GM12874 (cell line): ENCODE measurements around the gene SBSN.

Experiments used
- TF ChIP-seq, protein P1 (sequence below): IDR thresholded peaks from 2 replicates; pipeline ENCODE4 v1.5.1; 2011; ENCODE audit warnings: low read depth, mild to moderate bottlenecking, control low read depth, low read length, moderate library complexity; ENCODE audit not compliant: insufficient read depth

Gene SBSN

DNA sequence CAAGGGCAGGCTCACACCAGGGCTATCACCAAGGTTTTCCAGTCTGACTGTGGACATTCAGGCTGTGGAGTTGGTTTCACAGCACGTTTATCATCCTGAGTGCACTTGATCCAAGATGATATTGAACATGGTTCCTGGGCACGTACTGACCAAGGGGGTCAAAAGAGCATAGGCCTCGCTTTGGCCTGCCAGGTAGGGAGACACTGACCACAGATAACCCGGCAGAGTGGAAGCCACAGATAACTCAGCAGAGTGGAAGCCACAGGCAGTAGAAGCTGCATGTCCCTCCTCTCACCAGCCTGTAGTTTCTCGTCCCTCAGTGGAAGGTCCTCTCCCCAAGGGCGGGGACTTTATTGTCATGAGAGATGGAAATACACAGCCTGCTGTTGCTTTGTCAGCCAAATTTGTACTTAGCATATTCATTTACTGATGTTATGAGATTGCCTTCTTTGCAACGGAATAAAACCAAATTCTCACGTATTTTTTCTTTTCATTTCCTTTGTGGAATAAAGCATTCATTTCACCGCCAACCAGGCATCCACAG, 29.1 kb downstream of the SBSN start:
- TF ChIP-seq, protein P1, sequence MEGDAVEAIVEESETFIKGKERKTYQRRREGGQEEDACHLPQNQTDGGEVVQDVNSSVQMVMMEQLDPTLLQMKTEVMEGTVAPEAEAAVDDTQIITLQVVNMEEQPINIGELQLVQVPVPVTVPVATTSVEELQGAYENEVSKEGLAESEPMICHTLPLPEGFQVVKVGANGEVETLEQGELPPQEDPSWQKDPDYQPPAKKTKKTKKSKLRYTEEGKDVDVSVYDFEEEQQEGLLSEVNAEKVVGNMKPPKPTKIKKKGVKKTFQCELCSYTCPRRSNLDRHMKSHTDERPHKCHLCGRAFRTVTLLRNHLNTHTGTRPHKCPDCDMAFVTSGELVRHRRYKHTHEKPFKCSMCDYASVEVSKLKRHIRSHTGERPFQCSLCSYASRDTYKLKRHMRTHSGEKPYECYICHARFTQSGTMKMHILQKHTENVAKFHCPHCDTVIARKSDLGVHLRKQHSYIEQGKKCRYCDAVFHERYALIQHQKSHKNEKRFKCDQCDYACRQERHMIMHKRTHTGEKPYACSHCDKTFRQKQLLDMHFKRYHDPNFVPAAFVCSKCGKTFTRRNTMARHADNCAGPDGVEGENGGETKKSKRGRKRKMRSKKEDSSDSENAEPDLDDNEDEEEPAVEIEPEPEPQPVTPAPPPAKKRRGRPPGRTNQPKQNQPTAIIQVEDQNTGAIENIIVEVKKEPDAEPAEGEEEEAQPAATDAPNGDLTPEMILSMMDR: no peak

DNA sequence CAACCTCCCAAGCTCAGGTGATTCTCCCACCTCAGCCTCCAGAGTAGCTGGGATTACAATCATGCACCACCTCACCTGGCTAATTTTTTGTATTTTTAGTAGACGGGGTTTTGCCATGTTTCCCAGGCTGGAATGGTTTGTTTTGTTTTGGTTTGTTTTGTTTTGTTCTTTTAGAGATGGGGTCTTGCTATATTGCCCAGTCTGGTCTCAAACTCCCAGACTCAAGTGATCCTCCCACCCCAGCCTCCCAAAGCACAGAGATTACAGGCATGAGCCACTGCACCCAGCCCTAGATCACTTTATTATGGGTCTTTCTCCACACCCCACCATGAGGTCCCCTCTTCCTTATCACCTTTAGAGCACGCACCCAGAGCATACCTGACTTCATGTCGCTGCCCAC, 29.9 kb downstream of the SBSN start:
- TF ChIP-seq, protein P1: no peak

DNA sequence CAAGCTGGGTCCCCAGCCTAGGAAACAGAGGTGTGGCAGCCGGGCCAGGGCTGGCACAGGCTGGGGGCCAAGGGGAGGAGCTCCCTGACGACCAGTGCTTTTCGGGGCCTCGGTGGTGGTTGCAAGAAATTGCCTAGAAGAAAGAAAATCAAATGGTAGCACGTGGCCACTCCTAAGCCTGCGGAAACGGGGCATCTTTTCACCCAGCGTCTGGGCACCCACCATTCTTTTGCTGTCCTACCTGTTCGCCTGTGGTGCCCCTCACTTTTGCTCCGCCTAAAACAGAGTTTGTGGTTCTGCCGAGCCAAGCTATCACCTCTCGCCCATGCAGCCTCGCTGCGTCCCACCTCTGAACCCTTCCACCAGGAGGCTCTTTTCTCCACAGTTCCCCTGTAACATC, 30.7 kb downstream of the SBSN start:
- TF ChIP-seq, protein P1: no peak

DNA sequence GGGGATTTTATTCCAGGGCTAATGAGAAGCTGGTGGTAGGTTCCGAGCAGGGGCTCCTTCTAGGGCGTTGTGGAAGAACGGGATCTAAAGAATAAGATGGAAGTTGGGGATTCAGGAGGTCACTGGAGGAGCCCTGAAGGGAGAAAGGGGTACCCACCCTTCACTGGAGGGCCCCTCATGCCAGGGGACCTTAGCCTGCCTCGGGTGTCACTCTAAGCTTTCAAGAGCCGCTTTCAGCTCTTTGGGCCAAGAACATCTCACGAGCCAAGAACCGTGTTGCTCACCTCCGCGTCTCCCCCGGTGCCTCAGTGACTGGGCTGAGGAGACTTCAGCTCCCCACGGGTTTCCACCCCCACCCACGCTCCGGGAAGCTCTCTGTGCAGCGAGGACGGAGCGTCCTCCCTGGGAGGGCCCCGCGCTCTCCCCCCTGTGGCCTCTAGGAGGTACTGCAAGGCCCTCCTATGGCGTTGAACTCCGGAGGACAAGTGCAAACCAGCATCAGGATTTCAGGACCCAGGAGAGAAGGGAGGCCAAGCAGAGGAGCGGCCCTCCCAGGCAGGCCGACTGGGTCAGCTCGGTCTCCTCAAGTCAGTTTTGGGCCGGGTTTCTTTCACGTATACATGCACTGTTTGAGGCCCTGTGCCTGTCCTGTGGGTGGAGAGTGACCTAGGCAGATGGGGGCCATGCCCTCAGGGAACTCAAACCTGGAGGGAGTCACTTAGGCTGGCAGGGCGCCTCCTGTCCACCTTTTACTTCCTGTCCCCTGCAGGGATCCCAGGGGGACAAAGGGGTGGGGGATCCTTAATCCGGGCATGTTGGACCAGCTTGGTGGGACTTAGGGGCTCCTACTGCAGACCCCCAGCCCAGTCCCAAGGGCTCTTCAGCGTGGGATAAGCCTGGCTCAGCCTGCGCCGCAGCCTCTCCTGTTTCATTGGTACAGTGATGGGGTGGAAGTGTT, 32.7 kb downstream of the SBSN start:
- TF ChIP-seq, protein P1: peak; percentile 99

DNA sequence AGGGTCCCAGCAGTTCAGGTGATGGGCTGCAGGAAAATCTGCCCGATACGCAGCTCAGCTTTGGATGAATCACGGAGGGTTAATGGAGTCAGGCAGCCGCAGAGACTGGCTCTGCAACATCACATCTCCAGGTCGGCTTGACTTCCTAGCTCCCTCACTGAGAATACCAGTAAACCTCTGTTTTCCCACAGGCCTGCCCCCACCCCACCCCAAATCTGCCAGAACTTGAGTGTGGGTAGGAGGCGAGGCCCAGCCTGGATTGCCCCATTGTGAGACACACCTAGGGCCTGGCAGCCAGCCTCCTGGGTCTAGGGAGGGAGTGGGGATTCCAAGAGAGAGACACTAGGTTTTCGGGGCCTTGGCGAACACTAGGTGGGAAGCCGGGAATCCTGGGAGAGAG, 34.1 kb downstream of the SBSN start:
- TF ChIP-seq, protein P1: no peak

DNA sequence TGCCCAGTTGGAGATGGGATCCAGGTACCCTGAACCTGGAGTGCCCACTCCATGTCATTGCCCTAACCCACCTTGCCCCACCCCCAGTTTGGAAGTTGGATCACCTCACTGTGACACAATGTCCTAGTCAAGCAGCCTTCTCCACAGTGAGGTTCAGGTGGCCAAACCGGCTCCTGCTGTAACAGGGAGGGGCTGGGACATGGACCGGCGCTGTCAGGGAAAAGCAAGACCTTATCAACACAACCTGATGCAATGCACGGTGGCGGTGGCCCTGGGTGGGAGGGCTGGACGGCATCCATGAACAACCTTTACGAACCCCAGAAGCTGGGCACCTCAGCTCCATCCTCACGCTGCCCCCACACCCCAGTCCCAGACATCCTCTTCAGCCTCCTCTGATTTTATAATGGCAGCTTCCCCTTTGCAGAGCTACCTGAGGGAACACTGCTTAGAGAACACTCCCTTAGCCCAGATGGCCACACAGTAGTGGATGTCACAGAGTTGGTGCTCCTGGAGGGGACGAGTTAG, 36.2 kb downstream of the SBSN start:
- TF ChIP-seq, protein P1: no peak

DNA sequence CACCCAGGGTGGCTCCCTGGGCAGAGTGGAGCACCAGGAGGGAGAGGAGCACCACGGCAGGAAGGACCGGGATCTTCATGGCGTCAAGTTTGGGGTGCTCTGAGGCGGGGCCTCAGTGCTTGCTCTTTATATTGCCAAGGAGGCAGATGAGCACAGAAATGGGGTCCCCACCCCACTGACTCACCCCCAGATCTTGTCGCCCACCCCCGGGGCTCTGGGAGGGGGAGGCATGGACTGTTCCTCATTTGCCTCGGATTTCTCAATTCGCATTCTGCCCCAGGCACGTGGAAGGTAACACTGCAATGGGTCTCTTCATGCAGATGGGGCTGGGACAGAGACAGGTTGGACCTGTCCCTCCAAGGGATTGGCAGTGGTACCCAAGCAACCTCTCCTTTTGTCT, 37.7 kb downstream of the SBSN start, which contains the start of gene KRTDAP:
Gene KRTDAP (minus strand): TSS at position 101 of the 400 bp plus-strand sequence. CDS start 22 bp downstream, at position 79.
- TF ChIP-seq, protein P1: no peak
